Measurements from ENCODE around the gene CNPY4.

DNA sequence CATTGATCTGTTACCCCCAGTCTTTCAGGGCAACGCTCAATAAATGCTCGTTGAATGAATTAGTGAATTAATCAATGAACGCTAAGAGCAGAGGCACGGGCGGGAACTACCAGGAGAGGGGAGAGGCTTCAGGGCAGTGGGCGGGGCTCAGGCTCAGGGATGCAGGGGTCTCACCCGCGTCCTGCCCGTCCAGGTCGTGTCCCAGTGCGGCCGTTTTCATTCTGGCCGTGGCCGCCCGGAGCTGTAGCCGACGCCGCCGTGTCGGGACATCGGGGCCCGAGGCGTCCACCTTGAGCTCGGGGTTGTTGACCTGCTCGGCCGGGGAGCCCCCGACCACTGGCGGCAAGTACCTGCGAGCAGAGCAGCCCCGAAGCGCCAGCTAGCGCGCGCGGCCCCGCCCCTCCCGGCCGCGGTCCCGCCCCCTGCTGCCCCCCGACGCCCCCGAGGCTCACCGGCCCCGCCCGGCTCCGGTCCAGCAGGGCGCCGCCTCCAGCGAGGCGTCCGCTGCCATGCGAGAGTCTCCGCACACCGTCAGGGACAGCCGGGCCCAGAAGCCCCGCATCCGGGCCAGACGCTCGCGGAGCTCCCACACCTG lies 51.8 kb downstream of the CNPY4 start:
- TF ChIP-seq CTCF (optimal IDR thresholded peaks at IDR 0.05 in 1 of 3, IDR thresholded peaks at IDR 0.05 in 1 of 3, conservative IDR thresholded peaks at IDR 0.05 in 1 of 3; ENCODE audit: extremely low read depth in 1 of 3, insufficient read depth in 2 of 3, low read length in 3 of 3) (no peak), EZH2 (IDR thresholded peaks at IDR 0.05; ENCODE audit: low read length) (no peak)
